ENCODE measurements around the gene MAST4. TPM values are rescaled to one million over a fixed set of nuclear protein-coding genes. Genes with fewer than 3 reads are reported as not detected.

The MAST4 gene
- total and polyA plus RNA-seq, 2 donors (not counting 1 experiment from before 2014, with no cell fraction given): 7.0 to 15.2 TPM

DNA sequence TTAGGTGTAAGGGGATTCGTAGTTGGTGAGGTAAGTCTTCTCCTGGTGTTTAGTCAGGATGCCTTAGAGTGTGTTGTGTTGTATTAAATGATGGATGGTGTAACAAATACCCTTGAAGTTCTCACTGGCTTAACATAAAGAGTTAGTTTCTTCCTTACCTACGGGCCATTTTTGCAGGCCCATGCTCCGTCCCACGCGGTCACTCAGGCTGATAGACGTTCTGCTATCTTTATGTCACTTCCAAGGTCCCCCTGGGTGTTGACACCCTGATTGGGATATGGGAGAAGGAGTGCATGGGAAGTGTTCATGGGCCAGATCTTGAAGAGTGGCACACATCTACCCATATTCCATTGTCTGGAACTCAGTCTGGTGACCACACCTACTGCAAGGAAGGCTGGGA is 214.0 kb downstream of the MAST4 start:
- Histone ChIP-seq H3K36me3 (ENCODE audit: control insufficient read depth, insufficient read depth, low read length) (no peaks in the 10 kb centered on the region), H3K9me3 (ENCODE audit: control insufficient read depth, insufficient read depth, low read depth, low read length) (no peaks in the 10 kb centered on the region), H2AFZ (ENCODE audit: low read length) (no peak overlapping the region), H3K4me3 (replicated peaks in 1 of 4; ENCODE audit: control extremely low read depth in 1 of 4, insufficient read depth in 1 of 4, low read depth in 3 of 4, low read length in 4 of 4) (no peak overlapping the region), H3K4me2 (ENCODE audit: extremely low read depth, insufficient read depth, low read length) (no peak overlapping the region), H3K9ac (ENCODE audit: insufficient read depth, low read length) (no peak overlapping the region), H3K79me2 (ENCODE audit: control insufficient read depth, insufficient read depth, low read length) (no peaks in the 10 kb centered on the region), H4K20me1 (ENCODE audit: control insufficient read depth, extremely low read depth, insufficient read depth, low read length) (no peaks in the 10 kb centered on the region), H3K4me1 (ENCODE audit: control insufficient read depth, extremely low read depth, insufficient read depth, low read length) (no peaks in the 10 kb centered on the region), H3K27me3 (ENCODE audit: control insufficient read depth, insufficient read depth, low read length) (no peaks in the 10 kb centered on the region), H3K27ac (ENCODE audit: insufficient read depth, low read length) (no peak overlapping the region)
- no peak for DNase-seq (ENCODE audit: low read depth in 2 of 2)
- no peak for TF ChIP-seq CTCF (conservative IDR thresholded peaks at IDR 0.05 in 1 of 2, IDR thresholded peaks at IDR 0.05 in 1 of 2; ENCODE audit: low read depth in 1 of 2, low read length in 2 of 2)
- TF ChIP-seq EZH2 (IDR thresholded peaks at IDR 0.05; ENCODE audit: low read length, missing control alignments): no peak

GRCh38 chr5:66810848-66811261 is 214.7 kb downstream of the MAST4 start:
- no peak for DNase-seq (ENCODE audit: low read depth in 2 of 2)
- TF ChIP-seq EZH2 (IDR thresholded peaks at IDR 0.05; ENCODE audit: low read length, missing control alignments) (no peak), CTCF (conservative IDR thresholded peaks at IDR 0.05 in 1 of 2, IDR thresholded peaks at IDR 0.05 in 1 of 2; ENCODE audit: low read depth in 1 of 2, low read length in 2 of 2) (no peak)
- H2AFZ ChIP-seq (ENCODE audit: low read length): no peak overlapping the region
- H3K4me3 ChIP-seq (replicated peaks in 1 of 4; ENCODE audit: control extremely low read depth in 1 of 4, insufficient read depth in 1 of 4, low read depth in 3 of 4, low read length in 4 of 4): no peak overlapping the region
- no peaks in the 10 kb centered on the region for H3K36me3 ChIP-seq (ENCODE audit: control insufficient read depth, insufficient read depth, low read length)
- no peaks in the 10 kb centered on the region for H3K27me3 ChIP-seq (ENCODE audit: control insufficient read depth, insufficient read depth, low read length)
- H3K79me2 ChIP-seq (ENCODE audit: control insufficient read depth, insufficient read depth, low read length): no peaks in the 10 kb centered on the region
- no peak overlapping the region for H3K4me2 ChIP-seq (ENCODE audit: extremely low read depth, insufficient read depth, low read length)
- H3K9me3 ChIP-seq (ENCODE audit: control insufficient read depth, insufficient read depth, low read depth, low read length): no peaks in the 10 kb centered on the region
- H3K9ac ChIP-seq (ENCODE audit: insufficient read depth, low read length): no peak overlapping the region
- H4K20me1 ChIP-seq (ENCODE audit: control insufficient read depth, extremely low read depth, insufficient read depth, low read length): no peaks in the 10 kb centered on the region
- H3K27ac ChIP-seq (ENCODE audit: insufficient read depth, low read length): no peak overlapping the region
- no peaks in the 10 kb centered on the region for H3K4me1 ChIP-seq (ENCODE audit: control insufficient read depth, extremely low read depth, insufficient read depth, low read length)

DNA sequence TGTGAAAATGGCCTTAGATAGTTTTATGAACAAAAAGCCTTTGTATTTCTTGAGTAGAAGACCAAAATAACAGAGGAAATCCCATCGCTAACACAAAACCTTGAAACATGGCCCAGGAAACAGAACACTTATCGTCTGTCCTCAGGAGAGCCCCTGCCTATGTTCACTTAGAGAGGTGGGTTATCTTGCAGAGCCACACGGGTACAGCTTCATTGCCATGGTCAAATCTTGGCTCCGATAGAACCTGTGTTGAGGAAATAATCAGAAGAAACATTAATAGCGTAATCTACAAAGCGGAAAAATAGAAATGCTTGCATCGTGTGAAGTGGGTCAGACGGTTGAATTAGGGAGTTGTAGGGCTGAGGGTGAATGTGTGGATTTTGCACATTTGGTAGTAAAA is 216.1 kb downstream of the MAST4 start:
- Histone ChIP-seq H4K20me1 (ENCODE audit: control insufficient read depth, extremely low read depth, insufficient read depth, low read length) (no peaks in the 10 kb centered on the region), H3K9me3 (ENCODE audit: control insufficient read depth, insufficient read depth, low read depth, low read length) (no peaks in the 10 kb centered on the region), H2AFZ (ENCODE audit: low read length) (no peak overlapping the region), H3K4me2 (ENCODE audit: extremely low read depth, insufficient read depth, low read length) (no peak overlapping the region), H3K27ac (ENCODE audit: insufficient read depth, low read length) (no peak overlapping the region), H3K79me2 (ENCODE audit: control insufficient read depth, insufficient read depth, low read length) (no peaks in the 10 kb centered on the region), H3K27me3 (ENCODE audit: control insufficient read depth, insufficient read depth, low read length) (no peaks in the 10 kb centered on the region), H3K4me1 (ENCODE audit: control insufficient read depth, extremely low read depth, insufficient read depth, low read length) (no peaks in the 10 kb centered on the region), H3K4me3 (replicated peaks in 1 of 4; ENCODE audit: control extremely low read depth in 1 of 4, insufficient read depth in 1 of 4, low read depth in 3 of 4, low read length in 4 of 4) (no peak overlapping the region), H3K9ac (ENCODE audit: insufficient read depth, low read length) (no peak overlapping the region), H3K36me3 (ENCODE audit: control insufficient read depth, insufficient read depth, low read length) (no peaks in the 10 kb centered on the region)
- no peak for TF ChIP-seq EZH2 (IDR thresholded peaks at IDR 0.05; ENCODE audit: low read length, missing control alignments)
- no peak for TF ChIP-seq CTCF (conservative IDR thresholded peaks at IDR 0.05 in 1 of 2, IDR thresholded peaks at IDR 0.05 in 1 of 2; ENCODE audit: low read depth in 1 of 2, low read length in 2 of 2)
- no peak for DNase-seq (ENCODE audit: low read depth in 2 of 2)

Measured in fibroblast of lung (primary cell).